SK-N-SH (cell line): ENCODE results near the gene MET. TPM values are rescaled to one million over a fixed set of nuclear protein-coding genes. Genes with fewer than 3 reads are reported as not detected.
A peak's percentile ranks its signal among the peaks of the same experiment; 100 is the strongest.

ENCODE experiments used
- CTCF ChIA-PET: fragments of 300-600, 350-600 bp; formaldehyde crosslinking; extraction: SDS; loops from one replicate; lab custom pipeline; 2021; lab: Yijun Ruan, JAX
- POLR2A ChIA-PET: fragments of 350-600 bp; sonication (Branson Sonifier 250); formaldehyde crosslinking; extraction: SDS; loops from one replicate; lab custom pipeline; 2020; ENCODE audit warnings: antibody characterized with exemption, inconsistent platforms; lab: Yijun Ruan, JAX
- DNase-seq: peaks from one replicate; pipeline ENCODE4 v3.0.0; 2012
- H2AFZ ChIP-seq: fragments of 200-600 bp; sonication (generic); 2 replicates; pipeline ENCODE4 v1.8.1; 2016; ENCODE audit warnings: antibody characterized with exemption, mild to moderate bottlenecking, low read depth
- H3F3A ChIP-seq: fragments of 200-600 bp; sonication (generic); replicated peaks from 2 replicates; pipeline ENCODE3; 2016; ENCODE audit warnings: antibody characterized with exemption, mild to moderate bottlenecking; ENCODE audit not compliant: insufficient read depth
- H3K27ac ChIP-seq, 2 experiments: fragments of 200-500 bp in 1 of 2; fragments of 200-600 bp in 1 of 2; sonication (Bioruptor generic) in 1 of 2; sonication (generic), shearing (Covaris generic) in 1 of 2; 2 replicates each; pipeline versions ENCODE4 v1.5.1 to v1.6.1; 2014 to 2016; ENCODE audit warnings: low read depth in 2 of 2, inconsistent platforms in 1 of 2, low read length in 1 of 2, mild to moderate bottlenecking in 1 of 2, mixed read lengths in 1 of 2
- H3K27me3 ChIP-seq: fragments of 200-600 bp; sonication (generic), shearing (Covaris generic); 2 replicates; pipeline ENCODE4 v1.6.1; 2016; ENCODE audit warnings: mixed run types; ENCODE audit not compliant: insufficient read depth
- H3K36me3 ChIP-seq, 2 experiments: fragments of 200-500 bp in 1 of 2; fragments of 200-600 bp in 1 of 2; sonication (Bioruptor generic) in 1 of 2; sonication (generic) in 1 of 2; replicated peaks in 1 of 2; 2 replicates each; pipeline versions ENCODE3 to v1.5.1; 2014 to 2016; ENCODE audit warnings: low read length in 1 of 2, mild to moderate bottlenecking in 1 of 2; ENCODE audit not compliant: insufficient read depth in 2 of 2, control insufficient read depth in 1 of 2
- H3K4me1 ChIP-seq, 2 experiments: fragments of 200-500 bp in 1 of 2; fragments of 200-600 bp in 1 of 2; sonication (Bioruptor generic) in 1 of 2; sonication (generic), shearing (Covaris generic) in 1 of 2; 2 replicates each; pipeline versions ENCODE4 v1.5.1 to v1.6.1; 2014 to 2016; ENCODE audit warnings: low read depth in 1 of 2, low read length in 1 of 2, mixed run types in 1 of 2; ENCODE audit not compliant: insufficient read depth in 2 of 2, control insufficient read depth in 1 of 2
- H3K4me2 ChIP-seq: fragments of 200-600 bp; sonication (generic), shearing (Covaris generic); 2 replicates; pipeline ENCODE4 v1.6.1; 2017; ENCODE audit warnings: mixed run types
- H3K4me3 ChIP-seq, 2 experiments: fragments of 200-500 bp in 1 of 2; fragments of 200-600 bp in 1 of 2; sonication (Bioruptor generic) in 1 of 2; sonication (generic), shearing (Covaris generic) in 1 of 2; 2 replicates each; pipeline versions ENCODE4 v1.5.1 to v1.8.1; 2014 to 2016; ENCODE audit warnings: low read depth in 2 of 2, inconsistent platforms in 1 of 2, low read length in 1 of 2, mild to moderate bottlenecking in 1 of 2, mixed read lengths in 1 of 2, moderate library complexity in 1 of 2
- H3K79me2 ChIP-seq: fragments of 200-600 bp; sonication (generic); 2 replicates; pipeline ENCODE4 v1.8.1; 2017; ENCODE audit warnings: mild to moderate bottlenecking; ENCODE audit not compliant: insufficient read depth
- H3K9ac ChIP-seq: fragments of 200-600 bp; sonication (generic); 2 replicates; pipeline ENCODE4 v1.6.1; 2017; ENCODE audit warnings: mixed run types
- H3K9me2 ChIP-seq: fragments of 200-600 bp; sonication (generic); 2 replicates; pipeline ENCODE4 v1.6.1; 2017; ENCODE audit warnings: mixed run types
- H3K9me3 ChIP-seq: fragments of 200-600 bp; sonication (generic); 2 replicates; pipeline ENCODE4 v1.6.1; 2017; ENCODE audit warnings: mixed run types, mild to moderate bottlenecking, moderate library complexity
- H4K20me1 ChIP-seq: fragments of 200-600 bp; sonication (generic); 2 replicates; pipeline ENCODE4 v1.6.1; 2017; ENCODE audit warnings: mild to moderate bottlenecking, mixed run types; ENCODE audit not compliant: insufficient read depth
- CHD2 ChIP-seq: fragments of 150-350 bp; IDR thresholded peaks from 2 replicates; pipeline ENCODE4 v1.6.1; 2018; ENCODE audit warnings: low read length; ENCODE audit not compliant: partially characterized antibody
- FOXJ3 ChIP-seq: sonication (generic); formaldehyde crosslinking; IDR thresholded peaks from 2 replicates; pipeline ENCODE4 v1.5.1; 2020; ENCODE audit warnings: mild to moderate bottlenecking, missing genetic modification reagents
- GABPA ChIP-seq: IDR thresholded peaks from 2 replicates; pipeline ENCODE4 v1.4.0; 2012; ENCODE audit warnings: low read depth, mild to moderate bottlenecking
- GATA2 ChIP-seq: sonication (generic); formaldehyde crosslinking; IDR thresholded peaks from 2 replicates; pipeline ENCODE4 v1.5.0; 2020; ENCODE audit warnings: mild to moderate bottlenecking, missing genetic modification reagents
- IRF3 ChIP-seq: fragments of 150-350 bp; IDR thresholded peaks from 2 replicates; pipeline ENCODE4 v1.6.1; 2016; ENCODE audit warnings: mild to moderate bottlenecking, low read depth, low read length
- JUND ChIP-seq: IDR thresholded peaks from 2 replicates; pipeline ENCODE4 v1.4.0; 2012
- MEF2A ChIP-seq: IDR thresholded peaks from 2 replicates; pipeline ENCODE4 v1.4.0; 2012; ENCODE audit warnings: low read depth, borderline replicate concordance
- NFIC ChIP-seq: IDR thresholded peaks from 2 replicates; pipeline ENCODE4 v1.4.0; 2012; ENCODE audit warnings: borderline replicate concordance
- NRF1 ChIP-seq: IDR thresholded peaks from 2 replicates; pipeline ENCODE4 v1.6.1; 2012; ENCODE audit warnings: low read depth, mild to moderate bottlenecking, low read length
- PBX3 ChIP-seq: IDR thresholded peaks from 2 replicates; pipeline ENCODE4; 2012
- RAD21 ChIP-seq: IDR thresholded peaks from 2 replicates; pipeline ENCODE4 v1.6.1; 2012; ENCODE audit warnings: mild to moderate bottlenecking, low read length
- RCOR1 ChIP-seq: fragments of 150-350 bp; IDR thresholded peaks from 2 replicates; pipeline ENCODE4 v1.6.1; 2017; ENCODE audit warnings: antibody characterized with exemption, low read length
- REST ChIP-seq: IDR thresholded peaks from 2 replicates; pipeline ENCODE4 v1.6.1; 2012; ENCODE audit warnings: mild to moderate bottlenecking, low read depth, low read length, moderate library complexity
- SIN3A ChIP-seq: IDR thresholded peaks from 2 replicates; pipeline ENCODE4 v1.6.1; 2012; ENCODE audit warnings: low read depth, mild to moderate bottlenecking, low read length, moderate library complexity, borderline replicate concordance
- SMC3 ChIP-seq: IDR thresholded peaks from 2 replicates; pipeline ENCODE4 v1.6.1; 2012; ENCODE audit warnings: low read depth, low read length, improper control_type of control experiment
- TCF12 ChIP-seq: IDR thresholded peaks from 2 replicates; pipeline ENCODE4 v1.4.0; 2012
- TEAD4 ChIP-seq: IDR thresholded peaks from 2 replicates; pipeline ENCODE4 v1.4.0; 2012; ENCODE audit warnings: mild to moderate bottlenecking, borderline replicate concordance; ENCODE audit not compliant: insufficient read depth
- WGBS: methylation state at CpG from one replicate; pipeline ENCODE4 v1.1.6; 2017; ENCODE audit warnings: low lambda C conversion rate; 5-methylcytosine and 5-hydroxymethylcytosine counted together
- polyA plus RNA-seq, 3 experiments: library from polyadenylated mRNA; depleted of rRNA; stranded (reverse); fragments of >200 nt; gene quantifications; 2 replicates each; pipeline ENCODE4 v1.2.3, GENCODE V29; 2012
- TF ChIP-seq, protein P1 (sequence below): IDR thresholded peaks from 2 replicates; pipeline ENCODE4 v1.4.0; 2012; ENCODE audit warnings: low read depth
- TF ChIP-seq, protein P2 (sequence below): IDR thresholded peaks from 2 replicates; pipeline ENCODE4 v1.4.0; 2012; ENCODE audit warnings: low read depth, borderline replicate concordance

MET gene
- polyA plus RNA-seq, 1 of the 3 experiments (the other 2 are of a cell fraction): 38.7 TPM

DNA sequence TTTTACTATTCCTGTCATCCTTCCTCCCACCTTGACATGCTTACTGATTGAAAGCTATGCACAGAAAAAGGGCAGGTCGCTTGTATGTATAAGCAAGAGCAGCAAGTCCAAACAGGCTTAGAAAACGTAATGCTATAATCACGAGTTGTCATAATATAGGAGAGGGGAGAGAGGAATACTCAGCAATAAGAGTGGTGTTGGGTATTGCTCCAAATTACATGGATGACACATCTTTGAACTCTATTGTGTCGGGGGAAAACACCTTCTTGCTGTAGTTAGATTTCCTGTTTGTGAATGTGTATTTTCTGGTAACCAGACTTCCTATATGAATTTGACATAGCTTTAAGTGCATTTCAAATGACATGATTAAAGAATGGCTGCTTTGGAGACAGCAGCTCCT lies 7.5 kb downstream of the MET start:
- Histone ChIP-seq H3K4me1 (no peaks in the 10 kb centered on the region; a peak in 1 of 4 replicates), H3K4me3 (no peak overlapping the region), H3K36me3 (no peaks in the 10 kb centered on the region), H3F3A (peaks cover 2% of the 10 kb centered on the region), H3K27me3 (no peaks in the 10 kb centered on the region; the same call in 1 of the 2 replicates), H3K27ac (peak overlapping the region in 1 of 2 experiments; percentile 12; a peak in 1 of 4 replicates), H2AFZ (no peak overlapping the region), H4K20me1 (no peaks in the 10 kb centered on the region), H3K9ac (no peak overlapping the region), H3K79me2 (peaks cover 98% of the 10 kb centered on the region), H3K9me3 (no peaks in the 10 kb centered on the region), H3K9me2 (no peaks in the 10 kb centered on the region), H3K4me2 (no peak overlapping the region)
- TF ChIP-seq NRF1: no peak
- no peak for TF ChIP-seq REST
- no peak for TF ChIP-seq IRF3
- no peak for TF ChIP-seq TCF12
- TF ChIP-seq GATA2 (CRISPR knock-in tag): no peak
- TF ChIP-seq, protein P1, sequence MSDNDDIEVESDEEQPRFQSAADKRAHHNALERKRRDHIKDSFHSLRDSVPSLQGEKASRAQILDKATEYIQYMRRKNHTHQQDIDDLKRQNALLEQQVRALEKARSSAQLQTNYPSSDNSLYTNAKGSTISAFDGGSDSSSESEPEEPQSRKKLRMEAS: no peak
- TF ChIP-seq SIN3A: no peak
- no peak for TF ChIP-seq FOXJ3
- TF ChIP-seq RAD21: no peak
- TF ChIP-seq, protein P2, sequence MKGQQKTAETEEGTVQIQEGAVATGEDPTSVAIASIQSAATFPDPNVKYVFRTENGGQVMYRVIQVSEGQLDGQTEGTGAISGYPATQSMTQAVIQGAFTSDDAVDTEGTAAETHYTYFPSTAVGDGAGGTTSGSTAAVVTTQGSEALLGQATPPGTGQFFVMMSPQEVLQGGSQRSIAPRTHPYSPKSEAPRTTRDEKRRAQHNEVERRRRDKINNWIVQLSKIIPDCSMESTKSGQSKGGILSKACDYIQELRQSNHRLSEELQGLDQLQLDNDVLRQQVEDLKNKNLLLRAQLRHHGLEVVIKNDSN: no peak
- no peak for TF ChIP-seq RCOR1
- no peak for TF ChIP-seq MEF2A
- TF ChIP-seq CHD2: no peak
- no peak for TF ChIP-seq NFIC
- no peak for TF ChIP-seq TEAD4
- no peak for TF ChIP-seq SMC3
- TF ChIP-seq PBX3: no peak
- TF ChIP-seq JUND: no peak
- no peak for TF ChIP-seq GABPA
- ChIA-PET CTCF (interaction anchor here (0.8 to 1.1 kb wide), 2 partner anchors 10 to 51 kb away, joined by 3 read pairs; no protein-coding TSS in a partner anchor), POLR2A (no interaction called here)
- WGBS: 16% methylated on average over 4 of the region's 4 CpGs
- DNase-seq: no peak
